ENCODE measurements around the gene ZNF423. TPM values are rescaled to one million over a fixed set of nuclear protein-coding genes. Genes with fewer than 3 reads are reported as not detected.

Gene ZNF423
- total RNA-seq, 2 experiments from 2014 or later, result not detected

DNA sequence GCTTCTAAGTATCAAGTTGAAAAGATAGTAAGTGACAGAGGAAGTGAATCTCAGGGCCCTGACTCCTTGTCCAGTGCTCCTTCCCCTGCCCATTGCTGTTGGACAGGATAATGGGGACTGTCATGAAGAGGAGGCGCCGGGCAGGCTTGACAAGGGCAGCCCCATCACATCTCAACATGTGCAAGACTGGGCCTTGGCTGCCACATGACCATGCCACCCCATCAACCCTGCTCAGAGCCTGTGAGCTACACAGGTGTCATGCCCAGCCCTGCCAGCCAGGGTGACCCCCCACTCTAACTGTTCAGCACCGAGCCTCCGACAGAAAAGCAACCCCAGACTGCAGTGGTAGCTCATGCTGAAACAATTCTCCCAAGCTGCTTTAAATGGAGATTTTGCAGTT lies 310.7 kb downstream of the ZNF423 start:
- Mint-ChIP-seq H3K27ac (no peak overlapping the region), H3K9me3 (peaks cover 3% of the 10 kb centered on the region), H3K4me3 (no peak overlapping the region), H3K36me3 (ENCODE audit: low read depth) (no peaks in the 10 kb centered on the region), H3K27me3 (no peaks in the 10 kb centered on the region), H3K4me1 (ENCODE audit: low read depth) (no peaks in the 10 kb centered on the region)
- TF ChIP-seq, protein P1, sequence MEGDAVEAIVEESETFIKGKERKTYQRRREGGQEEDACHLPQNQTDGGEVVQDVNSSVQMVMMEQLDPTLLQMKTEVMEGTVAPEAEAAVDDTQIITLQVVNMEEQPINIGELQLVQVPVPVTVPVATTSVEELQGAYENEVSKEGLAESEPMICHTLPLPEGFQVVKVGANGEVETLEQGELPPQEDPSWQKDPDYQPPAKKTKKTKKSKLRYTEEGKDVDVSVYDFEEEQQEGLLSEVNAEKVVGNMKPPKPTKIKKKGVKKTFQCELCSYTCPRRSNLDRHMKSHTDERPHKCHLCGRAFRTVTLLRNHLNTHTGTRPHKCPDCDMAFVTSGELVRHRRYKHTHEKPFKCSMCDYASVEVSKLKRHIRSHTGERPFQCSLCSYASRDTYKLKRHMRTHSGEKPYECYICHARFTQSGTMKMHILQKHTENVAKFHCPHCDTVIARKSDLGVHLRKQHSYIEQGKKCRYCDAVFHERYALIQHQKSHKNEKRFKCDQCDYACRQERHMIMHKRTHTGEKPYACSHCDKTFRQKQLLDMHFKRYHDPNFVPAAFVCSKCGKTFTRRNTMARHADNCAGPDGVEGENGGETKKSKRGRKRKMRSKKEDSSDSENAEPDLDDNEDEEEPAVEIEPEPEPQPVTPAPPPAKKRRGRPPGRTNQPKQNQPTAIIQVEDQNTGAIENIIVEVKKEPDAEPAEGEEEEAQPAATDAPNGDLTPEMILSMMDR (IDR thresholded peaks at IDR 0.05), result no peak
- ChIA-PET CTCF (interaction anchor here (0.8 to 1.1 kb wide), 2 partner anchors 9 to 137 kb away, joined by 3 to 4 read pairs; no protein-coding TSS in a partner anchor), POLR2A (no interaction called here)
- DNase-seq (no peak), ATAC-seq (no peak)
- intact Hi-C loops (cut with micrococcal nuclease), result no loop called here

DNA sequence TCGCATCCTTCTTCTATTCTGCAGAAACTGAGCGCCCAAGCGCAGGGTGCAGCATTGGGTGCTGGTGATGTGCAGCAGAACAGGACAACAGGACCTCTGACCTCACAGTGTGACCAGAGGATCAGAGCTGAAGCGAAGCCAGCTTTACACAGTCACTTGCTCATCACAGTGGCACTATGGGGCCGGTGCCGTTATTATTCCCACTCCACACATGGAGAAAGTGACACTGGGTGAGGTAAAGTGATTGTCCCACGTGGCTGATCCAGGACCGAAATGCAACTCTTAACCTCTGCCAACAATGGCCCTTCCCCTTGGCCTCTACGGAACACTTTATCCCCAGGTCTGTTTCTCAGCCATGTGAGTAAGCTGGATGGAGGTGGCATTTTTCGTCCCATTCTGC lies 311.1 kb downstream of the ZNF423 start:
- intact Hi-C loops (cut with micrococcal nuclease), result no loop called here
- DNase-seq, result no peak
- no peaks in the 10 kb centered on the region for H3K36me3 Mint-ChIP-seq (ENCODE audit: low read depth)
- H3K27me3 Mint-ChIP-seq, result no peaks in the 10 kb centered on the region
- no peak overlapping the region for H3K27ac Mint-ChIP-seq
- ChIA-PET POLR2A (no interaction called here), CTCF (interaction anchor here (0.8 to 1.1 kb wide), 2 partner anchors 9 to 137 kb away, joined by 3 to 4 read pairs; no protein-coding TSS in a partner anchor)
- TF ChIP-seq, protein P1 (IDR thresholded peaks at IDR 0.05), result no peak
- H3K4me3 Mint-ChIP-seq, result no peak overlapping the region
- peaks cover 3% of the 10 kb centered on the region for H3K9me3 Mint-ChIP-seq
- no peak for ATAC-seq
- no peaks in the 10 kb centered on the region for H3K4me1 Mint-ChIP-seq (ENCODE audit: low read depth)

DNA sequence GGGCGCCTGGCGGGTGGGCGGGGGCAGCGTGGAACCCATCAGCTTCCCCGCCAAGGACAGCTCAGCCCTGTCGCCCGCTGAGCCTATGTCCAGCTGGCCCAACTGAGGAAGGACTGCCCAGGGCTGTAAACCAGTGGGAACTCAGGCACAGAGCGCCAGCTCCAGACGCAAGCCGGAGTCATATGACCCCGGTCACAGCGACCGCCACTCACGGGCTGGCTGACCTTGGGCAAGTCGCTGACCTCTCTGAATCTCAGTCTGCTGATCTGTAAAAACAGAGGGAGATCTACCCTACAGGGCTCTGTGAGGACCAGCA lies 312.3 kb downstream of the ZNF423 start:
- H3K36me3 Mint-ChIP-seq (ENCODE audit: low read depth), result no peaks in the 10 kb centered on the region
- no peak overlapping the region for H3K4me3 Mint-ChIP-seq
- no peak overlapping the region for H3K27ac Mint-ChIP-seq
- ATAC-seq (no peak), DNase-seq (no peak)
- intact Hi-C loops (cut with micrococcal nuclease), result no loop called here
- H3K9me3 Mint-ChIP-seq, result peaks cover 3% of the 10 kb centered on the region
- CTCF ChIA-PET, result interaction anchor here (1.2 kb wide), 1 partner anchor 135 kb away, joined by 3 read pairs; no protein-coding TSS in a partner anchor
- H3K27me3 Mint-ChIP-seq, result no peaks in the 10 kb centered on the region
- POLR2A ChIA-PET, result interaction anchor here (1.5 kb wide), 1 partner anchor 19 kb away, joined by 3 read pairs; no protein-coding TSS in a partner anchor
- no peaks in the 10 kb centered on the region for H3K4me1 Mint-ChIP-seq (ENCODE audit: low read depth)
- TF ChIP-seq, protein P1 (IDR thresholded peaks at IDR 0.05), result no peak

DNA sequence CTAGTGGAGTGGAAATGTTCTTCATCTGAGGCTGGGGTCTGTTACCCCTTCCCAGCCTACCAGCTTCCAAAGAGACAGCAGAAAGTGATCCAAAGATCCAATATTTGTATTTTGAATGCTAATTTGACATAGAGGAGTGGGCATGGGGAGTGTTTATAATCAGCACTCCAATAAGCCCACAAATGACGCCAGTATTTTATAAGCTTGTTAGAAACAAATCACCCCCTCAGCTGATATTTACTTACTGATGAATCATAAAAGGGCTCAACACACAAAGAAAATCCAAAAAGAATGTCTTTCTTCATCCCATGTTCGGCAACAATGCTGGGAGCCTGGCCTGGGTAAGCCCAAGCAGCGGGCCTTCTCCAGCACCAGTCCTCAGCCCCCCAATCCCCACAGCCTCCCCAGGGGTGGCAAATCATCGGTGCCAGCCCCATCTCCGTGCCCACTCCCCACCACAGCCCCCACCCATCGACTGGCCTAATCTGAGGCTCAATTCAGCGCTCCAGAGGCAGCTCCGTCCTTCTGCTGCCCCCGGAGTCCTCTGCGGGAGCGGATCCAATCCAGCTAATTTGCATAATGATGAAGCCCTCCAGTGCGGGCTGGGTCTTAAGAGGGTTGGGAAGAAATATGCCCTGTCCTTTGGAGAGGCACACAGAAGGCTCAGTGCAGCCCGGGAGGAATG lies 312.8 kb downstream of the ZNF423 start:
- DNase-seq (no peak), ATAC-seq (no peak)
- no peaks in the 10 kb centered on the region for H3K36me3 Mint-ChIP-seq (ENCODE audit: low read depth)
- intact Hi-C loops (cut with micrococcal nuclease), result no loop called here
- ChIA-PET CTCF (interaction anchor here (1.2 kb wide), 1 partner anchor 135 kb away, joined by 3 read pairs; no protein-coding TSS in a partner anchor), POLR2A (interaction anchor here (1.5 kb wide), 1 partner anchor 19 kb away, joined by 3 read pairs; no protein-coding TSS in a partner anchor)
- H3K4me1 Mint-ChIP-seq (ENCODE audit: low read depth), result no peaks in the 10 kb centered on the region
- H3K27me3 Mint-ChIP-seq, result no peaks in the 10 kb centered on the region
- H3K9me3 Mint-ChIP-seq, result peaks cover 3% of the 10 kb centered on the region
- TF ChIP-seq, protein P1 (IDR thresholded peaks at IDR 0.05), result no peak
- H3K4me3 Mint-ChIP-seq, result no peak overlapping the region
- no peak overlapping the region for H3K27ac Mint-ChIP-seq

DNA sequence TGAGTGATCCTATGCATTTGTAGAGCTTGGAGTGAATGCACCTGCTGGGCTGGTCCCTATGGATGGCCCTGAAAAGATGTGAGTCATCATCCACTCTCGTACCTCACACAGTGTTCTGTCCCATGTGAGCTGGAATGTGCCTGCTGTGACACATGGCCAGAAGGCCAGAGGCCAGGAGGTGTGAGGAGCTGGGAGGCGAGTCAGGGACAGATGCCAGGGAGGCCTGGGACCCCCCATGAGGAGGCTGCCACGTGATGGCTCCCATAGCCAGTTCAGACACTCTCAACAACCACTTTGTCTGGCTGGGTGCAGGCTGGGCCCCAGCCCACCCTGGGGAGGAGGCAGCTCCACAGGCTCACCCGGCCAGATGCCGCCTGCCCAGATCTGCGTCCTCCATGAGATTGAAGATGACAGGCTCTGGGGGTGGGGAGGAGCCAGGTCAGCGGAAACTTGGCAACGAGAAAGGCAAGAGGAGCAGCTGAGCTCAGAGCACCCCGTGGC lies 313.5 kb downstream of the ZNF423 start:
- no peaks in the 10 kb centered on the region for H3K4me1 Mint-ChIP-seq (ENCODE audit: low read depth)

More for the DNA sequence above, 313.5 kb downstream of the ZNF423 start:
- DNase-seq, result no peak
- Mint-ChIP-seq H3K36me3 (ENCODE audit: low read depth) (no peaks in the 10 kb centered on the region), H3K9me3 (peaks cover 3% of the 10 kb centered on the region), H3K4me3 (no peak overlapping the region), H3K27ac (no peak overlapping the region), H3K27me3 (no peaks in the 10 kb centered on the region)
- POLR2A ChIA-PET, result interaction anchor here (1.5 kb wide), 1 partner anchor 18 kb away, joined by 3 read pairs; no protein-coding TSS in a partner anchor
- CTCF ChIA-PET, result interaction anchor here (1.2 kb wide), 1 partner anchor 134 kb away, joined by 3 read pairs; no protein-coding TSS in a partner anchor
- no peak for ATAC-seq
- TF ChIP-seq, protein P1 (IDR thresholded peaks at IDR 0.05), result no peak
- intact Hi-C loops (cut with micrococcal nuclease), result no loop called here

Measured in activated CD8-positive, alpha-beta T cell treated with anti-CD3 and anti-CD28 coated beads for 36 hours (primary cell).